Common myeloid progenitor, CD34-positive (primary cell): ENCODE measurements around the gene VPS37C.

ENCODE experiments used
- CTCF ChIA-PET: fragments of 350-600 bp; sonication (Branson Sonifier 250); formaldehyde crosslinking; loops from one replicate; lab custom pipeline; 2021; ENCODE audit warnings: antibody characterized with exemption; lab: Charles Lee
- POLR2A ChIA-PET: fragments of 350-600 bp; sonication (Branson Sonifier 250); formaldehyde crosslinking; loops from one replicate; lab custom pipeline; 2021; ENCODE audit warnings: antibody characterized with exemption; lab: Charles Lee
- DNase-seq, 3 donors: peaks; one replicate each; pipeline versions ENCODE4 v3.0.0 to v3.0.0-alpha.2; 2013
- H3K27ac ChIP-seq, 2 experiments: 1 replicate in 1 of 2; 2 replicates in 1 of 2; pipeline ENCODE4 v1.7.0; 2013; ENCODE audit warnings: inconsistent platforms in 2 of 2, low read length in 2 of 2, mild to moderate bottlenecking in 2 of 2, low read depth in 1 of 2, moderate library complexity in 1 of 2; ENCODE audit not compliant: severe bottlenecking in 2 of 2, insufficient read depth in 1 of 2, poor library complexity in 1 of 2
- H3K27me3 ChIP-seq, 5 experiments: replicated peaks in 2 of 5; 1 replicate in 3 of 5; 2 replicates in 2 of 5; pipeline versions ENCODE4 v1.6.1 to v1.7.0; 2013; ENCODE audit warnings: low read length in 4 of 5, mild to moderate bottlenecking in 2 of 5, moderate library complexity in 2 of 5, inconsistent platforms in 1 of 5; ENCODE audit not compliant: insufficient read depth in 5 of 5, control insufficient read depth in 4 of 5
- H3K36me3 ChIP-seq, 4 experiments: 1 replicate in 2 of 4; 2 replicates in 2 of 4; pipeline versions ENCODE4 v1.6.1 to v1.7.0; 2013; ENCODE audit warnings: low read length in 3 of 4, control low read depth in 1 of 4, mild to moderate bottlenecking in 1 of 4; ENCODE audit not compliant: control insufficient read depth in 4 of 4, insufficient read depth in 4 of 4
- H3K4me1 ChIP-seq, 4 experiments: 1 replicate in 3 of 4; 2 replicates in 1 of 4; pipeline versions ENCODE4 v1.6.1 to v1.7.1; 2013; ENCODE audit warnings: low read length in 3 of 4, mild to moderate bottlenecking in 3 of 4, control low read depth in 1 of 4, inconsistent platforms in 1 of 4, moderate library complexity in 1 of 4; ENCODE audit not compliant: control insufficient read depth in 4 of 4, insufficient read depth in 4 of 4; ENCODE audit errors: control extremely low read depth in 1 of 4
- H3K4me3 ChIP-seq, 7 experiments: 1 replicate in 4 of 7; 2 replicates in 3 of 7; pipeline versions ENCODE4 v1.5.1 to v1.7.0; 2013; ENCODE audit warnings: mild to moderate bottlenecking in 7 of 7, low read length in 6 of 7, moderate library complexity in 6 of 7, inconsistent platforms in 2 of 7, low read depth in 2 of 7, control low read depth in 1 of 7; ENCODE audit not compliant: insufficient read depth in 4 of 7, control insufficient read depth in 1 of 7; ENCODE audit errors: extremely low read depth in 1 of 7
- H3K9me3 ChIP-seq, 5 experiments: 1 replicate in 4 of 5; 2 replicates in 1 of 5; pipeline versions ENCODE4 v1.6.1 to v1.7.1; 2013; ENCODE audit warnings: low read length in 4 of 5, mild to moderate bottlenecking in 2 of 5, inconsistent platforms in 1 of 5, low read depth in 1 of 5, moderate library complexity in 1 of 5; ENCODE audit not compliant: control insufficient read depth in 4 of 5, insufficient read depth in 2 of 5; ENCODE audit errors: control extremely low read depth in 1 of 5
- WGBS: methylation state at CpG from one replicate; pipeline ENCODE4 v1.1.5; 2013; ENCODE audit not compliant: insufficient coverage; 5-methylcytosine and 5-hydroxymethylcytosine counted together

Gene VPS37C

GRCh38 chr11:61144511-61145179, 16.6 kb downstream of the VPS37C start:
- ChIA-PET POLR2A (no interaction called here), CTCF (interaction anchor here (3.0 kb wide), 1 partner anchor 15 kb away, joined by 10 read pairs; no protein-coding TSS in a partner anchor)
- 98% methylated on average over 16 of the region's 16 CpGs for WGBS
- Histone ChIP-seq H3K27me3 (no peaks in the 10 kb centered on the region), H3K4me3 (no peak overlapping the region), H3K9me3 (no peaks in the 10 kb centered on the region), H3K36me3 (no peaks in the 10 kb centered on the region), H3K4me1 (peaks cover 2 to 34% (median 21%) of the 10 kb centered on the region in 4 experiments), H3K27ac (no peak overlapping the region)
- DNase-seq: no peak

- H3K4me3 ChIP-seq: no peak overlapping the region
- DNase-seq: no peak
- 100% methylated on average over 1 of the region's 1 CpG for WGBS
- ChIA-PET CTCF (interaction anchor here (0.8 to 1.1 kb wide), 5 partner anchors 11 to 93 kb away, joined by 3 to 4 read pairs (median 3); no protein-coding TSS in a partner anchor), POLR2A (no interaction called here)
- H3K27me3 ChIP-seq: no peaks in the 10 kb centered on the region
- peaks cover 2 to 30% (median 24%) of the 10 kb centered on the region in 4 experiments for H3K4me1 ChIP-seq
- no peak overlapping the region for H3K27ac ChIP-seq
- no peaks in the 10 kb centered on the region for H3K9me3 ChIP-seq
- H3K36me3 ChIP-seq: peaks cover 0 to 7% (median 2%) of the 10 kb centered on the region in 4 experiments
Measured at GRCh38 chr11:61142424-61142823, 18.8 kb downstream of the VPS37C start.

GRCh38 chr11:61141601-61142028, 19.6 kb downstream of the VPS37C start:
- H3K9me3 ChIP-seq: no peaks in the 10 kb centered on the region
- no peak overlapping the region for H3K4me3 ChIP-seq
- 92% methylated on average over 9 of the region's 10 CpGs for WGBS
- peaks cover 2 to 22% (median 16%) of the 10 kb centered on the region in 4 experiments for H3K4me1 ChIP-seq
- no peak for DNase-seq
- ChIA-PET CTCF (interaction anchor here (0.8 to 1.1 kb wide), 5 partner anchors 10 to 92 kb away, joined by 3 to 4 read pairs (median 3); no protein-coding TSS in a partner anchor), POLR2A (no interaction called here)
- H3K27me3 ChIP-seq: no peaks in the 10 kb centered on the region
- no peak overlapping the region for H3K27ac ChIP-seq
- H3K36me3 ChIP-seq: peaks cover 0 to 7% (median 2%) of the 10 kb centered on the region in 4 experiments

- POLR2A ChIA-PET: no interaction called here
Measured at GRCh38 chr11:61140416-61140815, 20.8 kb downstream of the VPS37C start.

GRCh38 chr11:61139387-61139786, 21.8 kb downstream of the VPS37C start:
- H3K27me3 ChIP-seq: no peaks in the 10 kb centered on the region
- CTCF ChIA-PET: interaction anchor here (0.8 to 3.7 kb wide), 8 partner anchors 9 to 50 kb away, joined by 3 to 13 read pairs (median 5); no protein-coding TSS in a partner anchor
- H3K4me1 ChIP-seq: peaks cover 2 to 14% (median 9%) of the 10 kb centered on the region in 4 experiments
- H3K4me3 ChIP-seq: no peak overlapping the region
- 50% methylated on average over 6 of the region's 6 CpGs for WGBS
- no peak for DNase-seq
- peaks cover 0 to 7% (median 4%) of the 10 kb centered on the region in 4 experiments for H3K36me3 ChIP-seq
- no peaks in the 10 kb centered on the region for H3K9me3 ChIP-seq
- no peak overlapping the region for H3K27ac ChIP-seq
- POLR2A ChIA-PET: no interaction called here

More at GRCh38 chr11:61140416-61140815, 20.8 kb downstream of the VPS37C start:
- Histone ChIP-seq H3K4me1 (peaks cover 2 to 14% (median 9%) of the 10 kb centered on the region in 4 experiments), H3K4me3 (no peak overlapping the region), H3K9me3 (no peaks in the 10 kb centered on the region), H3K27ac (no peak overlapping the region), H3K27me3 (no peaks in the 10 kb centered on the region), H3K36me3 (peaks cover 0 to 7% (median 2%) of the 10 kb centered on the region in 4 experiments)
- CTCF ChIA-PET: interaction anchor here (1.0 to 3.7 kb wide), 6 partner anchors 8 to 47 kb away, joined by 3 to 13 read pairs (median 4); no protein-coding TSS in a partner anchor
- no peak for DNase-seq
- 100% methylated on average over 3 of the region's 4 CpGs for WGBS

GRCh38 chr11:61138935-61139334, 22.3 kb downstream of the VPS37C start:
- no peaks in the 10 kb centered on the region for H3K27me3 ChIP-seq
- no peaks in the 10 kb centered on the region for H3K9me3 ChIP-seq
- POLR2A ChIA-PET: no interaction called here
- CTCF ChIA-PET: interaction anchor here (0.8 to 3.7 kb wide), 6 partner anchors 10 to 51 kb away, joined by 3 to 13 read pairs (median 4); no protein-coding TSS in a partner anchor
- 41% methylated on average over 7 of the region's 7 CpGs for WGBS
- peaks cover 2 to 14% (median 9%) of the 10 kb centered on the region in 4 experiments for H3K4me1 ChIP-seq
- no peak for DNase-seq
- H3K27ac ChIP-seq: no peak overlapping the region
- peaks cover 0 to 11% (median 7%) of the 10 kb centered on the region in 4 experiments for H3K36me3 ChIP-seq
- no peak overlapping the region for H3K4me3 ChIP-seq
